Ecto neural progenitor cell (in vitro differentiated cells): ENCODE data around the gene KSR2.
"Not testable (repeated sequence)": the region's sequence is repeated elsewhere in the genome, so short reads cannot be mapped to it uniquely, and the experiment has no call there.

Experiments
- DNase-seq: peaks from one replicate; pipeline ENCODE4 v3.0.0-alpha.2; 2018; ENCODE audit warnings: low spot score

The KSR2 gene

DNA sequence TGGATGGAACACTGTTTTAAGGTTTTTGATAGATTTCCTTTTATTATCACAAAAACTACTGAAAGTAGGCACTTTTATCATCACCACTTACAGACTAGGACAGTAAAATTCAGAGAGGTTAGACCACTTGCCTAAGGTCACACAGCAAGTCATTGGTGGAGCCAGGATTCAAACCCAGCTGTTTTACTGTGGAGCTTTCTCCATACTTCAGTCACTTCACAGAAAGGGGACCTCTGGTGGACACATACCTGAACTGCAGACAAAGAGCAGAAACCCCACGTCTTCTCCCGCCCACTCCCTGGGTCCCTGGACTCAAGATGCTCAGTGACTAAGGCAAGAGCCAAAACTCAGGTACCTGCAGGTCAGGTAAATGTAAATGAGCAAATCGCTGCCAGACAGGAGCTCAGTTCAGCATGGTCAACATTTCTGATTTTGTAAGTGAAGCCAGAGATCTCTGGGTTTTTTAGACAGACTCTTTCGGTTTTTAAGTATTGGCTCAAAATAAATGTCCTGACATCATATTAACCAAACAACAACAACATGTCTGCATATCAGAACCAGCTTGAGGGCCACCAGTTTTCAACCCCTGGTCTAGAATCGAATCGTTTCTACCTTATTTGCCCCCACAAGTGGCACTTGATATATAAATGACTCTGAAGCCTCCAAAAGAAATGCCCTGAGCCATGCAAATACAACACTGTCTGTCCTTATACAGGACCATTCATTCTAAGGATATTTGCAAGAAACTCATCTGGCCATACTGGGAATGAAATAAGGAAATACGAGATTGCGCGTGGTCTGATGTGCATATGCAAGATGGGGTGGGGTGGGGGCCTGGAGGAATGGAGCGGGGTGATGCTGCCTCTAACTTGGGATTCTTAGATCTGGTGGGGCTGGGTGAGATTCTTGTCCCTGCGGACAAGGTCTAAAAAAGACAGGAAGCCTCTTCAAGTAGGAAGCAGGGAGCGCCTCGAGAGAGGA, 110.9 kb downstream of the KSR2 start:
- DNase-seq, result peak; percentile 74

DNA sequence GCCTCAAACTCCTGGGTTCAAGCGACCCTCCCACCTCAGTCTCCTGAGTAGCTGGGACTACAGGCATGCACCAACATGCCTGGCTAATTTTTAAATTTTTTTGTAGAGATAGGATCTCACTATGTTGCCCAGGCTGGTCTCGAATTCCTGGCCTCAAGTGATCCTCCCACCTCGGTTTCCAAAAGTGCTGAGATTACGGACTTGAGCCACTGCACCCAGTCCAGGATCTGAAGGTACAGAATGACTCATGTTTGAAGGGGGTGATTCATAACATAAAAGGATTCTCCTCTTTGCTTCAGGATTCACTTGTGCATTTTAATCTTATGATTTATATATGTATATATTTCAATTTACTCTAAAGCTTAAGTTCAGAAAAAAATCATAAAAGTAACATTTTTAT, 111.7 kb downstream of the KSR2 start:
- not testable (repeated sequence) for DNase-seq

DNA sequence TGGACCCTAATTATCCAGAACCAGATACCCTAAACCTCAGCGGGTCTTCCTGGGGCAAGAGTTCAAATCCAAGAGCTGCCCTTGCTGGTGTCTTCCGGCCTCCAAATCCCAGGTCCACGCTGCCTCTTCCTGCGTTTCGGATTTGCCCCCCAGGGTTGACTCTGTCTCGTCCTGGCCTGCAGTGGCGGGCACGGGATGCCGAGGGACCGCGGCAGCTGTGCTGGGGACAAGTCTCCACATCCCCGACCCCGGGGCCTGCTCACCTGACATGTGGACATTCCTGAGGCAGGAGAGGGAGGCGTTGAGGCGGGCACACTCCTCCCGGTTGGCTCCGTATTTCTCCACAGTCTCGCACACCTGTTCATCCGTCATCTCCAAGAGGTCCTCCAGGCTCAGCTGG, 113.6 kb downstream of the KSR2 start:
- DNase-seq, result no peak

DNA sequence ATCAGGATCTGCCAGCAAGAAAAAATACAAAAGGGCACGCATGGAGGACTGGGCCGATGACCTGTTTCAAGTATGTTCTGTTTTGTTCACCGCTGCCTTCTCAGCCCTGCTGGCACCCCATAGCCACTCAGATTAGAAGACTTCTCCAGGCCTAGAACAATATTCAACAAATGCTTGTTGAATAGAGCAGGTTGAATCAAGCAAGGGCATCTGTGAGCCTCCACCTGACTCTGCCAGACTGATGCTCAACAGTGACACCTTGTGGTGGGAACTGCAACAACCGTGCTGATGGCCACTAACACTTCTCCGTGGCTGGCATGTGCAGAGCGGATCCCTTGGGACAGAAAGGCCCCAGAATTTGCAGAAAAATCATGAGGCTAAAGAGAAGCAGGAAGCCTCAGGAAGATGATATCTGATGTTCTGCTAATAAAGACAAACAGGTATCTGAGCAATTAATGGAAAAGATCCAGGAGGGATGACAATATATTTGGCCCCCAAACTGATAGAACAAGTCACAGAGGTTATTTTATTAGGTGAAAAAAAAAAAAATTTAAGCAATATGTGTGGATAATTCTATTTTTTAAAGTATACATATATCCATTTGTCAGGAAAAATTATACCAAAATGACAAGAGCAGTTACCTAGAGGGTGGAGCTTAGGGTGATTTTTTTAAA, 114.3 kb downstream of the KSR2 start:
- DNase-seq, result peak; percentile 87

DNA sequence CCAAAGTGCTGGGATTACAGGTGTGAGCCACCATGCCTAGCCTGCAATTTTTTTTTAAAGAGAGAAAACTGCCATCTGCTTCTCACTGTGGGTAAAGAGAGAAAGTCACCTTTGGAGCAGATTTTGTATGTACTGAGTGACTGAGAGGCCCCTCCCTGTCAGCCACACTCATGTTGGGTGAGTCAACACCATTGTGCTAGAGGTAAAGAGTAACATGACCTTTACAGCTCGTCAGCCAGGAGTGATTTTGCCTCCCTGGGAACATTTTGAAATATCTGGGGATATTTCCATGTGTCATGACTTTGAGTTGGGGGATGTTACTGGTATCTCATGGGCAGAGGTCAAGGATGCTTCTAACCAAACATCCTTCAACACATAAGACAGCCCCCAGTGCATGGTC, 115.2 kb downstream of the KSR2 start:
- no peak for DNase-seq

DNA sequence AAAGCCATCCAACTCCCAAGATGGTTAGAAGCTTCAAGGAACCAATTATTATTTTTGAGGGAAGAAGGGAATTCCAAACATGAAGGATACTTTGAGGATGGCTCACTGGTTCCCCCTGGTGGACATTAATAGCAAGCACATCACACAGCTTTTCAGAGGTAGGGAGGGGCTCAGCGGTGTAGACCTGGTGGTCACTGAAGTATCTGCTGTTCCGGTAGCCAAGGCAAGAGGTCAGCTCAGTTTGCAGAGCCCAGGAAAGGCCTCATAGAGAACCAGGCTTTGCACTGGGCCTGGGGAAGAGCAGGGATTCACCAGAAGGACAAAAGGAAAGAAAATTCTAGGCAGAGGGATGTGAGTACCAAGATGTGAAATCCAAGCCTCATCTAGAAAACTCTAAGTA, 118.7 kb downstream of the KSR2 start:
- peak; percentile 75 for DNase-seq

DNA sequence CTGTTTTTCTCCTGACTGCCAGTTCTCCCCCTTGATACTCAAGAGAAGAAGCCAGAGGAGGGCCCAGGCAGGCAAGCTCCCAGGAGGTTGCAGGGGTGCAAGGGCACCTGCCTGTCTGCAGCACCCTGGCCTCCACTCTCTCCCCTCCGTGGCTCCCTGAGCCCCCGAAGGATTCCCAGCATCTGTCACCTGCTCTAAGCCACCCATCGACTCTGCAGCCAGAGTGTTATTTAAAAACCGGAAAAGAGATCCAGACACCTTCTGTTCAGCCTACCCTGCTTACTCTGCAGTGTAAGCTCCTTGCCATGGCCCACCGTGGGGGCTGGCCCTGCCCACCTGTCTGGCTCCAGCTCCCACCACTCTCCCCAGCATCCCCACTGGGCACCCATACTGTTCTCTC, 121.4 kb downstream of the KSR2 start:
- DNase-seq, result no peak

DNA sequence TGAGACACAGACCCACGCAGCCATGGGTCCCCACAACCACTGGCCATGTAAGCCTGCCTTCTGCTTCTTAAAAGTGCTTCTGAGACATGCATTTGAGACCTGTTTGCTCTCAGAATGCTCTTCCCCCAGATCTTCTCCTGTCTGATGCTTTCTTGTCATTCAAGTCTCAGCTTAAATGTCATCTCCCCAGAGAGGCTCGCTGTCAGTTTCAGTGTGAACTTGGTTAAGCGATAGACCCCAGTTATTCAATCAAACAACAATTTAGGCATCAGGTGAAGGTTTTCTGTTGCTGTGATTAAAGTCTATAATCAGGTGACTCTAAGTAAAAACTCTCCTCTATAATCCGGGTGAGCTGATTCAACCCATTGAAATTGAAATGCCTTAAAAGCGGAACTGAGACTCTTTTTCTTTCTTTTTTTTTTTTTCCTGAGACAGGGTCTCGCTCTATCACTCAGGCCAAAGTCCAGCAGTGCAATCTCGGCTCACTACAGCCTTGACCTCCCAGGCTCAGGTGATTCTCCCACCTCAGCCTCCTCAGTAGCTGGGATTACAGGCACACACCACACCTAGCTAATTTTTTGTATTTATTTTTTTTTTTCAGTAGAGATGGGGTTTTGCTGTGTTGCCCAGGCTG, 123.4 kb downstream of the KSR2 start:
- DNase-seq, result no peak

DNA sequence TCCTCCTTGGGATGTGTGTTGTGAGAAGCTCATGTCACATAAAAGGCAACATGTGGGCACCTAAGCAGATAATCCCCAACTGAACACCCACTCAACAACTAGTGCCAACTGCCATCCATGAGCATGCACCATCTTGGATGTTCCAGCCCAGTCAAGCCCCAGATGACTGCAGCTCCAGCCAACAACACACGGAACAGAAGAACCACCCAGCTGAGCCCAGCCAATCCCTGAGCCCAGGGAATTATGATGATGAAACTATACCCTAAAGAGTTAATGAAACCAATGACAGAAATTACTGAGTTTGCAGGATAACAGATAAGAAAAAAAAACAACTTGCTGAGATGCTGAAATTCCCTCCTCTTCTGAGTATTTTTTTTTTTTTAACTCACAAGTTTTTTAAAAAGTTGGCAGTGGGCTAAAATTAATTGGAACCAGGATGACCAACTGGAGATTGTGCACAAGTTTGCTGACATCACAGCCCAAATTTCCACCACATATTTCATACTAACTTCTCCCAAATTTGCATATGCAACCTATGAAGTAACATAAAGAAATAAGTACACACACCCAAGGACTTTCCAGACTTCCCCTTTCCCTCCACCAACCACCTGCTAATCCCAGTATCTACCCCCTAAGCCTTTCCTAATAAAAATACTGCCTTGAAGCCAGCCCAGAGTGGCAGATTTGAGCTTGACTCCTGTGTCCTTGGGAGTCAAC, 124.5 kb downstream of the KSR2 start:
- DNase-seq, result no peak

DNA sequence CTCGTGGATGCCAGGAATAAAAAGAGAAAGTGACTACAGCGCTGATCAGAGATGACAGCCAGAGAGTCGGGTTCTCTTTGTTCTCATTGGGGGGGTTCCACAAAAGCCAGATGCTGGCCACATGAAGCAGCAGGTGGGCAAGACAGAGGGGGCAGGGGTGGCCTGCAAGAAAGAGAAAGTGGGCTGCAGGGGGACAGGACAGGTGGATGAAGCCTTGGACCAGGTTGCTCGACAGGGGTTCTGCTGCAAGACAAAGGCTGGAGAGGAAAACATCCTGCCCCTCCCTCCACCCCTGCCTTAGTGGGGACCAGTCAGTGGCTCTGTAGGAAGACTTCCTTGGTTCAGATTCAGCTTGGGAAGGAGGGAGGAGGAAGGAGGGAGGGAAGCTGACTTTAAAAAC, 126.2 kb downstream of the KSR2 start:
- no peak for DNase-seq

DNA sequence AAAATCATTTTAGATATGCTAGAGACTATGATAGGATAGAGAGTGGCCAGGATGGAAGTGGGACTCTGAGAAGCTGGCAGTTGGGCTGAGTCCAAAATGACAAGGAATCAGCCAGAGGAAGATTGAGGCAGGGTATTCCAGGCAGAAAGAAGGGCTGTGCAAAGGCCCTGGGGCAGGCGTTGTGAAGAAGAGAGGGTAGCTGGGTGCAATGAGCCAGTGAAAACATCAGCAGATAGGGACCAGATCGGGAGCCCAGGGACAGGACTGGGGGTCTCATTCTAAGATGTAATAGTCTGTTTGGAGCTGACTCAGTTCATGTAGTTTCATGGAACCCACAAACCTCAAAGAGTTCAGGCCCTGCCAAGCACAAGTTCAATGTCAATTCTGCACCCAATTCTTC, 126.6 kb downstream of the KSR2 start:
- DNase-seq, result no peak

DNA sequence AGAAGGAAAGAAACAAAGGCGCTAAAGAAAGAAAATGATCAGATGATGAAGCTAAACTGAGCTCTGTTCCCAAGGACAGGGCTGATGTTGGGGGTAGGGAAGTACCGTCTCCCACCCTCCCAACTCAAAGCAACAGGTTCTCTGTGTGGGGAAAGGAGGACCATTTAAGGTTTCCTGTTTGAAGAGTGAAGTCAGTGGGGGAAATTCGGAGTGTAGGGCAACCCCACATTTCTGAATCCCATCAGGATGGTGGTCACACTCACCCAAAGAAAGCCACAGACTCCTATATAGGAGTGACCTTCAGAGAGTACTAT, 131.1 kb downstream of the KSR2 start:
- DNase-seq, result no peak

DNA sequence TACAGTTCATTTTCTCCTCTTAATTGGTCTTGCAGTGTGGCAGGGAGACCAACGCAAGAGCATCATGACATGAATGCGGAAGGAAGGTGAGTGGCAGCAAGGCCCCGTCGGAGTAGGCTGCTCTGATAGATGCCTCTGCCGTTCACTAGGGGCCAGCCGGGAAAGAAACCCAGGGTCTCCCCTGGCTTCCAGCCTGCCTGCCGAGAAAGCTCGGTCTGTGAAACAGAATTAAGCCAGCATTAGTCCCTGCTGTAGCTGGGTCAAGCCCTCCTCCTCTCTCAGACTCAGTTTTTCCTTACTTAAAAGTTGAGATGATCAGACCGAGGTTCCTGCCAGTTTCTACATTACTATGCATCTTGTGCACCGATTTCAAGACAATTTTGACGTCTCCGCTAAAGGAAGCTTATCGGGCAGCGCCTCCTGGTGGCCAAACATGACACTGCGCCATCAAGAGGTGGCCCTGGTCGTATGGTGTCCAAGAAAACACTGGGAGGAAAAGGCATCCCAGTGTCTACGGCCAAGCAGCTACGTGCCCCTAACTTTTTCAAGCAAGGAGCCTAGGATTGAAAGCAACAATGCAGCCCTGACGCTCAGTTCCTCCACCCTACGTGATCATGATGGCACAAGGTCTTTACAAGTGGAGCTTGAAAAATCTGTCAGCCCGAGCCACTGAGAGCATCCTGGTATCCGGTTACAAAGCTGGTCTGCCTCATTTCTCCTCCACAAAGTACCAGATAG, 131.6 kb downstream of the KSR2 start:
- DNase-seq, result peak; percentile 94

DNA sequence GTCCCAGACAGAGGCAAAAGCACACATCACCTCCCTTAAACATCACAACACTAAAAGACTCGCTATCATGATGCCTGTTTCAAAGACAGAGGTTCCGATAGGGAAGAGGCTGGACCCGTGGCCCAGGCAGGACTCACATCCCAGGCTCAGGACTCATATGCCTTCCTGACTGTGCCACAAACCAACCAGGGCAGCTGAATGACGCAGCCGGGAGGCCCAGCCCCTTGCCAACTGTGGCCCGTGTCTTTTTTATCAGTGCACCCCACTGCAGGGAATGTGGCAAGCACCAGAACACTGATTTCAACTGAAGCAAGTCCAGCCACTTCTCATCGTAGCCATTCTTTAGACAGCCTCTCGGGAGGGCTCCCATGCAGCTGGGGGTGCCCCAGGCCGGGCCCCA, 132.3 kb downstream of the KSR2 start:
- no peak for DNase-seq

DNA sequence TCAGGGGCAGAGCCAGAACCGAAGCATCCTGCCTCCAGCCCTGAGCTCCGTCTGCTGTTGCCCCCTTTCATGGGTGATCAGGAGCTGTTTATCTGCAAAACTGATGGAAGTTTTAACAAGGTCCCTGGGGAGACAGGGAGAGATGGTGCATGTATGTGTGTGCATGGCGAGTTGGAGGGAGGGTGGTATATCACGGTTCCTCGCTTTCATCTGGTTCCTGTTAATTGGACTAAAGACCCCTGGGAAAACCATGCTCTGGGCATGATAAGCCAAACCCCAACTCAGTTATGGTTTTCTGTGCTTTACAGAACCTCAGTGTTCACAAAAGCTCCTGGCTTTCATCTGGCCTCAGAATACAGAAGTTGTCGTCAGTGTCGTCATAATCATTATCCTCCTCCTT, 133.6 kb downstream of the KSR2 start:
- DNase-seq, result no peak

DNA sequence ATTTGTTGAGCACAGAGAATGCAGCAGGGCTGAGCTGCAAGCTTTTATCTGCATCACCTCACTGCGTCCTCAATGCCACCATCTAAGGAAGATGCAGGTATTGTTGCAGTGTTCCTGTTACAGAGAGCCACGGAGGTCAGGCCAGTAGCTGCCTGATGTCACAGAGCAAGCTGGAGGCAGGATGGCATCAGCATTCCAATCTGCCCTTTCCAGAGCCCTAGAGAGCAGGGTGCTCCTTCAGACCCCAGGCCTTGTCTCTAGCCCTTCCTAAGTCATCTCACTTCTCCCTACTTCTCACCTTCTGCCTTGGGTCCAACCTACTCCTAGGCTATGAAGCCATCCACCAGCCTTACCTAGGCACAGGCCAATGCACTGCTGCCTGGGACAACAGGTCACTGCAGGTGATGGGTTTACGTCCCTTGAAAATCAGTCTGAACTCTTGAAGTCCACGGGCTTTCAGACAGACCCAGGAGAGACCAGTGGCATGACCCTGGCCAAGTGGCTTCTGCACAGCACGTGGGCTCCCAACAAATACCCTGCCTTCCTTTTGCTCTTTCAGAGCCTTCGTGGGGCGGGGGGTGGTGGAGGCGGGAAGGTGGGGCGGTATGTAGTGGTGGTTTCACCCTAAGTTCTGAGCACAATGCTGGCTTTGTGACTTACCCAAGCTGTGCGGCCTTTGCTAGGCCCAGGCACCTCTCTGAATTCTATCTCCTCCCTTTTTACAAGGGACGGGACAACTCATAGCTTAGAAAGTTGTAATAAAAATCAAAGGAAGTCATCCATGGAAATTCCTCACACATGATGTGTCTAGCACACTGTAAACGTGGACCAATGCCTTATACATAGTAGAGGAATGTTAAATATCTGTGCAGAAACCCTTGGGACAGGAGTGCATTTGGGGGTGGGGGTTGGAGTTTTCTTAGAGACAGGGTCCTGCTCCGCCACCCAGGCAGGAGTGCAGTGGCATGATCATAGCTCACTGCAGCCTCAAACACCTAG, 136.0 kb downstream of the KSR2 start:
- no peak for DNase-seq

DNA sequence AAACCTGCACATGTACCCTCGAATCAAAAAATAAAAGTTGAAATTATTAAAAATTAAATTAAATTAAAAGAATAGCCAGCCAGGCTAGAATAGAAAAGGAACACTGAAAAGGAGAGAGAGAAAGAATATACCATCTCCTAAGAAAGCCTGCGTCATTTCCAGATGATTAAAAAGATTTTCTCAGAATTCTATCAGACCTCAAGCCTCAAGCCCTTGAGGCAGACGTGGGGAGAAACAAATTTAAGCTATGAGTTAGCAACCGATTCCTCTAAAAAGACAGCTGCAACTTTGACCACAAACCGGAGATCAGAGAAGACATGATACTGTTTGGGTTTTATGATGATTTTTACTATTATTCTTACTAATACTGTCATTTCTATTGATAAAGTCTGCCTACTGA, 138.3 kb downstream of the KSR2 start:
- no peak for DNase-seq

DNA sequence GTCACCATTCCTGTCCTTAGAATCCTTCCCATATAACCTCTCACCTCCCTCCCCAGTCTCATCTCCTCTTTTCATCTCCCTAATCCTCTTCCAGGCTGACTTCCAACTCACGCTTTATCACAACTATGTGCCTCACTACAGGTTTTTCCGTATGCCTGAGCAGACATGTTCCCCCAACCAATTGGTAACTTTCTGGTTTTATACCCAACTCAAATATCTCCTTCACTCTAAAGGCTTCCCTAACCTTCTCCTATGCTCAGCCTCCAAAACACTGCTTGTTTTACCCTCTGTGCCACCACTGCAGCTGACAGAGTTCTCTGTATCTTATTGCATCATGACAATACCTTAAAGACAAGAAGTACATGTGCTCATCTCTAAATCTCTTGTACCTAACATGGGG, 139.7 kb downstream of the KSR2 start:
- DNase-seq, result no peak

DNA sequence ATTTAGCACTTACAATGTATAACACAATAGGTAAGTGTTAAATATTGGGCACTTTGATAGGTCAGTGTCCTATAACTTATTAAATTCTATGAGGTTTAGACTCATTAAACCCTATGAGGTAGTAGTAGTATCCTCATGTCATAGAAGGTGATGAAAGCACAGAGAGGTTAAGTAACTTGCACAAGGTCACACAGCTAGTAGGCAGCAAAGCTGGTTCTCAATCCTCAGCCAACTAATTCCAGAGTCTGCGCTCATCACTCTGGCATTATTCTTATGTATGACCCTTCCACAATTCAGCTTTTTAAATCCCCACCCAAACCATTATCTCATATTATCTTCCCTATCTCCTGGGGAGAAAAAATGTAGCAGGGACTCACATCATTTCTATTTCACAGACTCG, 141.1 kb downstream of the KSR2 start:
- no peak for DNase-seq

DNA sequence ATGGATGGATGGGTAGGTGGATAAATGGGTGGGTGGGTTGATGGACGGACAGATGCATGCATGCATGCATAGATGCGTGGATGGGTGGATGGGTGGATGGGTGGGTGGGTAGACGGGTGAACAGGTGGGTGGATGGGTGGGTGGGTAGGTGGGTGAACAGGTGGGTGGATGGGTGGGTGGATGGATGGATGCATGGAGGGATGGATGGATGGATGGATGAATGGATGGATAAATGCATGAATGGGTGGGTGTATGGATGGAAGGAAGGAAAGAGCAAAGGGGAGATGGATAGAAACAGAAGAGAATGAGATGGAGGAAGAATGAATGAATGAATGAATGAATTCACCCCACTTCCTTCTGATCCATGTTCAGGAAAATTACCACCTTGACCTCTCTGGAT, 143.0 kb downstream of the KSR2 start:
- DNase-seq, result no peak
